Breast epithelium (tissue), 4 donors: ENCODE measurements around the gene SYT14. TPM values are rescaled to one million over a fixed set of nuclear protein-coding genes. Genes with fewer than 3 reads are reported as not detected.
"Not testable (repeated sequence)": the region's sequence is repeated elsewhere in the genome, so short reads cannot be mapped to it uniquely, and the experiment has no call there.

Experiments used
- DNase-seq, 2 donors: peaks; one replicate each; pipeline ENCODE4 v3.0.0-alpha.2; 2019; ENCODE audit warnings: low spot score in 2 of 2
- H3K27ac ChIP-seq, 2 donors: fragments of 200-600 bp; sonication (generic) in 1 of 2; one replicate each; pipeline ENCODE4 v1.5.1; 2016 to 2019; ENCODE audit warnings: mild to moderate bottlenecking in 1 of 2
- H3K27me3 ChIP-seq, 2 donors: fragments of 200-600 bp; sonication (generic) in 1 of 2; one replicate each; pipeline versions ENCODE4 v1.5.1 to v1.6.0; 2017 to 2019; ENCODE audit warnings: control low read depth in 1 of 2, mild to moderate bottlenecking in 1 of 2
- H3K36me3 ChIP-seq: fragments of 200-600 bp; one replicate; pipeline ENCODE4 v1.5.1; 2019
- H3K4me1 ChIP-seq, 2 donors: fragments of 200-600 bp; sonication (generic); one replicate each; pipeline ENCODE4 v1.5.1; 2016 to 2019; ENCODE audit warnings: control low read depth in 1 of 2
- H3K4me3 ChIP-seq, 3 donors: fragments of 200-600 bp; sonication (generic); 1 replicate in 2 of 3; 2 replicates in 1 of 3; pipeline ENCODE4 v1.5.1; 2016 to 2019; ENCODE audit warnings: mild to moderate bottlenecking in 3 of 3, moderate library complexity in 2 of 3
- H3K9me3 ChIP-seq, 2 donors: fragments of 200-600 bp; sonication (generic) in 1 of 2; one replicate each; pipeline ENCODE4 v1.5.1; 2016 to 2019; ENCODE audit warnings: control low read depth in 1 of 2
- POLR2A ChIP-seq: fragments of 450-650 bp; IDR thresholded peaks from one replicate; pipeline ENCODE4 v1.6.1; 2016; ENCODE audit warnings: antibody characterized with exemption, mild to moderate bottlenecking, moderate library complexity
- POLR2AphosphoS5 ChIP-seq, 3 donors: sonication (generic); formaldehyde crosslinking; IDR thresholded peaks; one replicate each; pipeline ENCODE4 v1.6.1; 2017; ENCODE audit warnings: antibody characterized with exemption in 3 of 3
- intact Hi-C: fragments of 100-400 bp; cut with DNase I; formaldehyde crosslinking; loops from one replicate; pipeline ENCODE4 v1.15.1; 2023; ENCODE audit warnings: low total_unique reads
- total RNA-seq, 3 donors: library from RNA; depleted of rRNA; stranded (reverse); fragments of >200 nt; gene quantifications; one replicate each; pipeline ENCODE4 v1.1.0, GENCODE V29; 2016
- TF ChIP-seq, protein P1 (sequence below), 3 donors: fragments of 450-650 bp; IDR thresholded peaks; one replicate each; pipeline ENCODE4 v1.5.1; 2016 to 2017; ENCODE audit warnings: antibody characterized with exemption in 3 of 3, mild to moderate bottlenecking in 3 of 3, moderate library complexity in 3 of 3

SYT14 gene
- total RNA-seq, 3 donors from 2014 or later = 0.73 TPM; not detected in 2

DNA sequence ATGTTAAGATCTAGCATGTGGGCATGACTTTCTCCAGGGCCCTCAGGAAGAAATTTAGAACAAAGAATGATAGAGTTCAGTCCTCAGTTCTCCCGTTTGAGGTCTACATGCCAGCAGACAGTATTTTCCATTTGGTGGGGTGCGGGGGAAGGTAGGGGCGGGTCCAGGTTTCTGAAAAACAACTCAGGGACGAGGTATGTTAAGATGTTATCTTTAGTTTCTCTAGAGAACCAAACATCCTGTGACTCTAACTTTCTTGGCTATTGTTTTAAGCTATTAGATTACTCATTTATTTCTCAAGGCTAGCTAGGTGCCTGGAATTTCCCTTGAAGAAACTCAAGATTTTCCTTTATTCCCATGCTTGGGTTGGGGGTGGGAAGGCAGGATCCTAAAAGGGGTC is 42.3 kb upstream of the SYT14 start:
- no peaks in the 10 kb centered on the region for H3K9me3 ChIP-seq
- H3K27me3 ChIP-seq = peaks cover 0 to 2% of the 10 kb centered on the region in 2 donors
- no peak overlapping the region for H3K27ac ChIP-seq
- TF ChIP-seq, protein P1, sequence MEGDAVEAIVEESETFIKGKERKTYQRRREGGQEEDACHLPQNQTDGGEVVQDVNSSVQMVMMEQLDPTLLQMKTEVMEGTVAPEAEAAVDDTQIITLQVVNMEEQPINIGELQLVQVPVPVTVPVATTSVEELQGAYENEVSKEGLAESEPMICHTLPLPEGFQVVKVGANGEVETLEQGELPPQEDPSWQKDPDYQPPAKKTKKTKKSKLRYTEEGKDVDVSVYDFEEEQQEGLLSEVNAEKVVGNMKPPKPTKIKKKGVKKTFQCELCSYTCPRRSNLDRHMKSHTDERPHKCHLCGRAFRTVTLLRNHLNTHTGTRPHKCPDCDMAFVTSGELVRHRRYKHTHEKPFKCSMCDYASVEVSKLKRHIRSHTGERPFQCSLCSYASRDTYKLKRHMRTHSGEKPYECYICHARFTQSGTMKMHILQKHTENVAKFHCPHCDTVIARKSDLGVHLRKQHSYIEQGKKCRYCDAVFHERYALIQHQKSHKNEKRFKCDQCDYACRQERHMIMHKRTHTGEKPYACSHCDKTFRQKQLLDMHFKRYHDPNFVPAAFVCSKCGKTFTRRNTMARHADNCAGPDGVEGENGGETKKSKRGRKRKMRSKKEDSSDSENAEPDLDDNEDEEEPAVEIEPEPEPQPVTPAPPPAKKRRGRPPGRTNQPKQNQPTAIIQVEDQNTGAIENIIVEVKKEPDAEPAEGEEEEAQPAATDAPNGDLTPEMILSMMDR (IDR thresholded peaks at IDR 0.05) = no peak
- no peak for TF ChIP-seq POLR2AphosphoS5 (IDR thresholded peaks at IDR 0.05)
- TF ChIP-seq POLR2A = no peak
- no peak overlapping the region for H3K4me3 ChIP-seq
- intact Hi-C loops = no loop called here
- no peak for DNase-seq
- H3K4me1 ChIP-seq = no peaks in the 10 kb centered on the region
- no peaks in the 10 kb centered on the region for H3K36me3 ChIP-seq

DNA sequence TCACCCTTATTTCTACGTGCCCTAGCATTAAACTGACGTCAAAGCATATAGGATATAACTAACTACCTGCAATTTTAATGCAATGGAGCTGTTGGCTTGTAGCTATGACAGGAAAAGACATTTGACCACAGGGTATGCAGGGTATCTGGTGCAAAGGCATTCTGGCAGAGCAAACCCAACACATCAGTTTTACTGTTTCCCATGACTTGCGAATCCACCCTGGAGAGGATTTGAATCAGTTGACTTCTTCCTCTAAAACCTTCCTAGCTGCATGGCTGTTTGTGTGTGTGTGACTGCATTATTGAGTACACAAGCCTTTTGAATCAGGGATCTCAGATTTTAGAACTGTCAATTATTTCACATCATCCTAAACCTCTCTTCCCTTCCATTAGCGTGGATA is 41.7 kb upstream of the SYT14 start:
- DNase-seq = no peak
- intact Hi-C loops = no loop called here
- Histone ChIP-seq H3K36me3 (no peaks in the 10 kb centered on the region), H3K9me3 (no peaks in the 10 kb centered on the region), H3K4me1 (no peaks in the 10 kb centered on the region), H3K27me3 (peaks cover 0 to 2% of the 10 kb centered on the region in 2 donors), H3K27ac (no peak overlapping the region), H3K4me3 (no peak overlapping the region)
- TF ChIP-seq POLR2AphosphoS5 (IDR thresholded peaks at IDR 0.05) (no peak), POLR2A (no peak)
- TF ChIP-seq, protein P1 (IDR thresholded peaks at IDR 0.05) = no peak

DNA sequence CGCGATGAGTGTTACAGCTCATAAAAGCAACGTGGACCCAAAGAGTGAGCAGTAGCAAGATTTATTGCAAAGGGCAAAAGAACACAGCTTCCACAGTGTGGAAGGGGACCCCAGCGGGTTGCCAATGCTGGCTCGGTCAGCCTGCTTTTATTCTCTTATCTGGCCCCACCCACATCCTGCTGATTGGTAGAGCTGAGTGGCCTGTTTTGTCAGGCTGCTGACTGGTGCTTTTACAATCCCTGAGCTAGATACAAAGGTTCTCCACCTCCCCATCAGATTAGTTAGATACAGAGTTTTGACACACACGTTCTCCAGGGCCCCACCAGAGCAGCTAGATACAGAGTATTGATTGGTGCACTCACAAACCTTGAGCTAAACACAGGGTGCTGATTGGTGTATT is 39.7 kb upstream of the SYT14 start:
- H3K4me1 ChIP-seq, H3K27me3 ChIP-seq, H3K36me3 ChIP-seq, H3K9me3 ChIP-seq, H3K4me3 ChIP-seq, DNase-seq, intact Hi-C loops, H3K27ac ChIP-seq: not testable (repeated sequence)

DNA sequence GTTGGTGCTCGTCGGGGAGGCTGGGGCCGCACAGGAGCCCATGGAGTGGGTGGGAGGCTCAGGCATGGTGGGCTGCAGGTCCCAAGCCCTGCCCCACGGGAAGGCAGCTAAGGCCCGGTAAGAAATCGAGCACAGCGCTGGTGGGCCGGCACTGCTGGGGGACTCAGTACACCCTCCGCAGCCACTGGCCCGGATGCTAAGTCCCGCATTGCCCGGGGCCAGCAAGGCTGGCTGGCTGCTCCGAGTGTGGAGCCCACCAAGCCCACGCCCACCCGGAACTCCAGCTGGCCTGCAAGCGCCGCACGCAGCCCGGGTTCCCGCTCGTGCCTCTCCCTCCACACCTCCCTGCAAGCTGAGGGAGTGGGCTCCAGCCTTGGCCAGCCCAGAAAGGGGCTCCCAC is 39.2 kb upstream of the SYT14 start:
- intact Hi-C loops, H3K36me3 ChIP-seq, DNase-seq, H3K27me3 ChIP-seq, H3K9me3 ChIP-seq, H3K4me1 ChIP-seq, H3K4me3 ChIP-seq, H3K27ac ChIP-seq: not testable (repeated sequence)

DNA sequence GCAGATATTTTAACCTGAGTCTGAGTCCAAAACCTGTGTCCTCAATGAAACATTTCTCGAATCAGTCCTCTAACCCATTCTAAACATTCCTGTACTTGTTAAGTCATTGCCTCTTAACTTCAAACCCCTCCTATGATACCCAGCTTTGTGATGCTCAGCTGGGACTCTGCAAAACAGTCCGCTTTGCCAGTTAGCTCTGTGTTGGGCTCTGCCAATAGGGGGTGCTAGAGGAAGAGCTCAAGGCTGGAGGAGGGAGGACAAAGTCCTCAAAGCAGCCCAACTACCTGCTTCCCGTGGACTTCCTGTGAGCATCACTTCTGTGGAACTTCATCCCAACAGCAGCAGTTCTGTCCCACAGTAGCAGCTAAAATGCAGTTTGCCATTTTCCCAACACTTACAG is 38.1 kb upstream of the SYT14 start:
- no peak for DNase-seq
- H3K4me3 ChIP-seq = no peak overlapping the region
- TF ChIP-seq POLR2AphosphoS5 (IDR thresholded peaks at IDR 0.05) (no peak), POLR2A (no peak)
- TF ChIP-seq, protein P1 (IDR thresholded peaks at IDR 0.05) = no peak
- peaks cover 0 to 2% of the 10 kb centered on the region in 2 donors for H3K27me3 ChIP-seq
- H3K9me3 ChIP-seq = no peaks in the 10 kb centered on the region
- no peaks in the 10 kb centered on the region for H3K4me1 ChIP-seq
- intact Hi-C loops = no loop called here
- no peak overlapping the region for H3K27ac ChIP-seq
- no peaks in the 10 kb centered on the region for H3K36me3 ChIP-seq

DNA sequence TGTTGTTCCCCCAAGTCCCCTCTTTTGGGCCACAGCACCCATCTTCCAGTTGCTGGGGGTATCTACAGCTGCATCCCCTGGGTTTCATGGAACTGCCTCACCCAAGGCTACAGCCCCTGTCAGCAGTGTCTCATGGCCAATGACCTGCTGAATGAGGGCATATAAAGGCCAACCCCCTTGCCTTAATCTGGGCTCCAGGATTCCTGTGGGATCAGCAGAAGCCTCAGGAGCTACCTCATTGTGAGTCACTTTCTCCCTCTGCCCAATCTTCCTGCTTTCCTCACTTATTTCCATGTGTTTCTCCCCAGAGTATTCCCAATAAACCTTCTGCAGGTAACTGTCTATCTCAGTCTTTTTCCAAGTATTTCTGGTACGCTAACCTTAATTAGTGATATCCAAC is 37.3 kb upstream of the SYT14 start:
- Histone ChIP-seq H3K4me3 (no peak overlapping the region), H3K4me1 (no peaks in the 10 kb centered on the region), H3K27me3 (peaks cover 0 to 2% of the 10 kb centered on the region in 2 donors), H3K9me3 (no peaks in the 10 kb centered on the region), H3K27ac (no peak overlapping the region), H3K36me3 (no peaks in the 10 kb centered on the region)
- DNase-seq = no peak
- intact Hi-C loops = no loop called here
- TF ChIP-seq POLR2A (no peak), POLR2AphosphoS5 (IDR thresholded peaks at IDR 0.05) (no peak)
- TF ChIP-seq, protein P1 (IDR thresholded peaks at IDR 0.05) = no peak
